Measurements from ENCODE around the gene DNAJC16.

DNA sequence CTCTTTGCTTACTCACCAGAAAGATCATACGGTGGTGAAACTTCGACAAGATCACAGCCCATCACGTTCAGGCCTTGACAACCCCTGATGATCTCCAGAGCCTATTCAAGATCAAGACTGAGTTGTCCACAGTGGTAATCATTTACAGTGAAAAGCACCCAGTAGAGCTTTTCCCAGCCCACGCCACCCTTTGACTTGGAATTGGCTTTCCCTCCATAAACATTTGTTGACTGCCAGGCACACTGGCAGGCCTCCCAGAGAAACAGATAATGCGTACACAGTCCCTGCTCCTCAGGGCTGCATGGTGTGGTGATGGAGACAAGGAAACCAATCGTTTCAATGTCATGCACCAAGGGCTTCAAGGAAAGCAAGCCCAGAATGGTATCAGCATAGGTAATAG, 48.1 kb downstream of the DNAJC16 start:
- TF ChIP-seq, protein P1, sequence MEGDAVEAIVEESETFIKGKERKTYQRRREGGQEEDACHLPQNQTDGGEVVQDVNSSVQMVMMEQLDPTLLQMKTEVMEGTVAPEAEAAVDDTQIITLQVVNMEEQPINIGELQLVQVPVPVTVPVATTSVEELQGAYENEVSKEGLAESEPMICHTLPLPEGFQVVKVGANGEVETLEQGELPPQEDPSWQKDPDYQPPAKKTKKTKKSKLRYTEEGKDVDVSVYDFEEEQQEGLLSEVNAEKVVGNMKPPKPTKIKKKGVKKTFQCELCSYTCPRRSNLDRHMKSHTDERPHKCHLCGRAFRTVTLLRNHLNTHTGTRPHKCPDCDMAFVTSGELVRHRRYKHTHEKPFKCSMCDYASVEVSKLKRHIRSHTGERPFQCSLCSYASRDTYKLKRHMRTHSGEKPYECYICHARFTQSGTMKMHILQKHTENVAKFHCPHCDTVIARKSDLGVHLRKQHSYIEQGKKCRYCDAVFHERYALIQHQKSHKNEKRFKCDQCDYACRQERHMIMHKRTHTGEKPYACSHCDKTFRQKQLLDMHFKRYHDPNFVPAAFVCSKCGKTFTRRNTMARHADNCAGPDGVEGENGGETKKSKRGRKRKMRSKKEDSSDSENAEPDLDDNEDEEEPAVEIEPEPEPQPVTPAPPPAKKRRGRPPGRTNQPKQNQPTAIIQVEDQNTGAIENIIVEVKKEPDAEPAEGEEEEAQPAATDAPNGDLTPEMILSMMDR (IDR thresholded peaks at IDR 0.05; ENCODE audit: low read depth, low read length): no peak
- no peak for TF ChIP-seq POLR2A (IDR thresholded peaks at IDR 0.05; ENCODE audit: extremely low read depth, insufficient read length)
- TF ChIP-seq, protein P2, sequence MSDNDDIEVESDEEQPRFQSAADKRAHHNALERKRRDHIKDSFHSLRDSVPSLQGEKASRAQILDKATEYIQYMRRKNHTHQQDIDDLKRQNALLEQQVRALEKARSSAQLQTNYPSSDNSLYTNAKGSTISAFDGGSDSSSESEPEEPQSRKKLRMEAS (IDR thresholded peaks at IDR 0.05; ENCODE audit: low read depth, low read length): no peak

Data from NB4 (cell line).